Peyer's patch (tissue), 4 donors: ENCODE data around the gene PTH1R.

Experiments used
- POLR2A ChIP-seq, 2 donors: fragments of 450-650 bp; IDR thresholded peaks; one replicate each; pipeline ENCODE4 v1.5.1; 2017; ENCODE audit warnings: antibody characterized with exemption in 2 of 2, mild to moderate bottlenecking in 2 of 2, moderate library complexity in 2 of 2
- TF ChIP-seq, protein P1 (sequence below), 6 experiments: fragments of 450-650 bp in 4 of 6; fragments of 200-600 bp in 2 of 6; sonication (generic) in 1 of 6; IDR thresholded peaks; one replicate each; pipeline ENCODE4 v1.5.1; 2017 to 2019; ENCODE audit warnings: antibody characterized with exemption in 6 of 6, mild to moderate bottlenecking in 3 of 6, moderate library complexity in 1 of 6

DNA sequence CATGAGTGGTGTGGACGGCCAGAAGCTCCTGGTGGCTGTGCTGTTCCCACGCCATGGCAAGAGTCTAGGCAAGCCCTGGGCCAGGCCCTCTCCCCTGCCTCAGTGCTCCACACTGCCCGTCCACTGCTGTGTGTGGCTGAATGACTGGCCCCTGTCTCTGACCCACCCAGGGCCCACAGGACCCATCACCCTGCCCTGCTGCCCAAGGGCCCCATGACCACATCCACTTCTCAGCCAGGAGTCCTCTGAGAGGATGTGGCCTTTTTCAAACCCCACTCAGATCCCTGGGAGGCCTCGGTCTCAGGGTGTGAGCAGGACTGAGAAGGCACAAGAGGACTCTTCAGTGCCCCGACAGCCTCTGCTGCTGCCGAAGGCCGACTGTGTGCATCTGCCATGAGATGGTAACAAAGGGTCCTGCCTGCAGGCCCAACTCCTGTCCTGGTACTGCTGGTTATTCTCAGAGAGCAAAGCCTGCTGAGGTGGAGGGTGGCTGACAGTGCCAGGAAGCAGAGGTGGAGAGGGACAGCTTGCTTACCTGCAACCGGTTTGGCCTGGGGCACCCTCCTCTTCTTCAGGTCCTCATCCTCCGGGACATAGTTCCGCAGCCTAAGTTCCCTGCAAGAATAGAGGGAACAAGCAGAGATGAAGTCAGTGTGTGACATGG lies 47.5 kb downstream of the PTH1R start:
- TF ChIP-seq, protein P1, sequence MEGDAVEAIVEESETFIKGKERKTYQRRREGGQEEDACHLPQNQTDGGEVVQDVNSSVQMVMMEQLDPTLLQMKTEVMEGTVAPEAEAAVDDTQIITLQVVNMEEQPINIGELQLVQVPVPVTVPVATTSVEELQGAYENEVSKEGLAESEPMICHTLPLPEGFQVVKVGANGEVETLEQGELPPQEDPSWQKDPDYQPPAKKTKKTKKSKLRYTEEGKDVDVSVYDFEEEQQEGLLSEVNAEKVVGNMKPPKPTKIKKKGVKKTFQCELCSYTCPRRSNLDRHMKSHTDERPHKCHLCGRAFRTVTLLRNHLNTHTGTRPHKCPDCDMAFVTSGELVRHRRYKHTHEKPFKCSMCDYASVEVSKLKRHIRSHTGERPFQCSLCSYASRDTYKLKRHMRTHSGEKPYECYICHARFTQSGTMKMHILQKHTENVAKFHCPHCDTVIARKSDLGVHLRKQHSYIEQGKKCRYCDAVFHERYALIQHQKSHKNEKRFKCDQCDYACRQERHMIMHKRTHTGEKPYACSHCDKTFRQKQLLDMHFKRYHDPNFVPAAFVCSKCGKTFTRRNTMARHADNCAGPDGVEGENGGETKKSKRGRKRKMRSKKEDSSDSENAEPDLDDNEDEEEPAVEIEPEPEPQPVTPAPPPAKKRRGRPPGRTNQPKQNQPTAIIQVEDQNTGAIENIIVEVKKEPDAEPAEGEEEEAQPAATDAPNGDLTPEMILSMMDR (IDR thresholded peaks at IDR 0.05), result no peak
- no peak for TF ChIP-seq POLR2A (IDR thresholded peaks at IDR 0.05)
